GM19452 (cell line): ENCODE results near the gene MUS81.

Experiments used
- ATAC-seq: cut with Tn5 transposase; IDR thresholded peaks from one replicate; pipeline ENCODE4 v1.9.1; 2021; ENCODE audit not compliant: unreplicated experiment

The MUS81 gene

DNA sequence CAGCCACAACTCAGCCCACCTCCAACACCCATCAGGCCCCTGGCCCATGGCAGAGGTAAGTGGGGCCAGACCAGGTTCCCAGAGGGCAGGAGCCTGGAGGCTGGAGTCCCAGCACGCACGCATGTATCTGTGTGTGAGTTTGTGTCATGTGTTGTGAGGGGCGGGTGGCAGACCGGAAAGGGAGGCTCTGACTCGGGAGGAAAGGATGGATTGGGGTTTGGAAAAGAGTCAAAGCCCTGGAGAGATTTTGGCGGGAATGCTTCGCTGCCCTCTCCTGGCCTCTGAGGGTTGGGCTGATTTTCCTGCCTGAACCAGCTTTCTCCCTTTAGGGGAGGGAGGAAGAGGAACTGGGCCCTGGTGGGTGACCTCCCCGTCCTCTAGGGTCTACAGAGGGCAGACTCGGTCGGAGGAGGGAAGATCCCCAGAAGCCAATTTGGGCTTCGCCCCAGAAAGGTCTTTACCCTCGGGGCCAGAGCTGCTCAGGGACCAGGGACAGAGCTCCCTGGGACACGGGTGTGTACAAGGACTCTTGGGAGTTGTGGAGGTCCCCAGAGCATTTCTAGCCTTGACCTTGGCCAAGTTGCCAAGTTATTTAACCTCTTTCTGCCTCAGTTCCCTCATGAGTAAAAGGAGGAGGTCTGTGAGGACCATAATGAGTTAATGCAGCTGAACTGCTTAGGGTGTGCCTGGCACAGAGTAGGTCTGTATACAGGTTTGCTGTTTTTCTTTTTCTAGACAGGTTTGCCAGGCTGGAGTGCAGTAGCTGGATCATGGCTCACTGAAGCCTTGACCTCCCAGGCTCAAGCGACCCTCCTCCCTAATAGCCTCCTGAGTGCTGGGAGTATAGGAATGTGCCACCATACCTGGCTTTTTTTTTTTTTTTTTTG, 51.7 kb downstream of the MUS81 start:
- ATAC-seq, result no peak

DNA sequence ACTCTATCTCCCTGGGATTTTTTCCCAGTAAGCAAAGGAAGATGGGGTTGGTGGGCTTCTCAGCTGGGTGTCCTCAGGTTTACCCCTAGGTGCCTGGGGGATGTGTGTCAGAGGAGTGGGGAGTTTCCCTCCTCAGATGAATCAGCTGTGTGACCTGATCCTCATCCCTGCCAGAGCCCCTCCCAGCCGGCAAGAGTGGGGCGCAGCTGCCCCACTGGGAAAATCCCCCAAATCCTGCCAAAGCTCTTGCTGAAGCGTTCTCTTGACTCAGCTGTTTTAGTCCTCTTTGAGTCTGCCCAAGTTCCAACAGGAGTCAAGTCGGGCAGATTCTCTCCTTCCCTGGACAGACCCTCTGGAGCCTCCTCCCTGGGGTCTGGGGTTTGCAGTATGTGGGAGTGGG, 52.6 kb downstream of the MUS81 start:
- no peak for ATAC-seq

DNA sequence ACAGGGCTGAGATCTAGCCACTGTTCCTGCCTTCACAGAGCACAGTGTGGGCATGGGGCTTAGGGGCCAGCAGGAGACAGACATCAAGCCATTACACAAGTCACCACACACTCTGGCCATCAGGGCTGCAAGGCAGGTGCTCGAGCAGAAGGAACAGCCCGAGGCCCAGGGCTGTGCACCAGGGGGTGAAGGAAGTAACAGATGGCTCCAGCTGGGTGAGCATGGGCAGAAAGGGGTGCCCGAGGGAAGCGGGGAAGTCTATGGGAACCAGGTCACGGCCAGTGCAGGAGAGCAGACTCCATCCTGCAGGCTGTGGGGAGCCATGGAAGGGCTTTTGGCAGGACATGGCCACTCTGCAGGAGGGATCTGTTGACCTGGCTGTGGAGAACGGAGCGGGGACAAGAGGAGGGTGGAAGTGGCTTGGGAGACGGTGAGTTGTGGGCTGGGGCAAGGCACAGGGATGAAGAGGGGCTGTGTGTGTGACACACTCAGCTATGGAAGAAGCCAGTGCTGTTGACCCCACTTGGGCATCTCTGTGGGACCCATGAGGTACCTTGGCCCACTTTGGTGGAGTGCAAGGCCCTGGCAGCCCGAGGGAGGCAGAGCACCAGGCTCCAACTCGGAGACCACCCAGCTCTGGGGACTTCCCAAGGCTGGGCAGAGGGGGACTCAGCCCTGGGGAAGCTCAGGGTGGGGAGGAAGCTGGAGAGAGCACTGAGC, 55.0 kb downstream of the MUS81 start:
- no peak for ATAC-seq

DNA sequence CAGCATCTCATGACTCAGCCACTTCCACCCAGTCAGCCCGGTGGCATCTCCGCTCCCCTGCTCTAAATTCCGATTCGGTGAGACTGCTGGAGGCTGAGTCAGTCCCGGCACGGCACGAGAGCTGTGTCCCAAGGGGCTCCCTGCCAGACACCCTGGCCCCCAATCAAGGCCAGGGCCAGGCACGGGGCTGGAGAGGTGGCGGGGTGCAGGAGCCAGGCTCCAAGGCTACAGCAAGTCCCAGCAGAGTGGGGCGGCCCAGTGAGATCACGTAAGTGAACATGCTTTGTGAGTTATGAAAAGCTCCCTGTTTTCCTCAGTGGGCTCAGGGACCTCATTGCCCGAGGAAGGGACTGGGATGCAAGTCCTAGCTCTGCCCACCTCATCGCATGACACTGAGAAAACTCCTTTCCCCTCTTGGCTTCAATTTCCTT, 55.6 kb downstream of the MUS81 start:
- ATAC-seq, result no peak
